ENCODE data around the gene PEPD.

PEPD gene

DNA sequence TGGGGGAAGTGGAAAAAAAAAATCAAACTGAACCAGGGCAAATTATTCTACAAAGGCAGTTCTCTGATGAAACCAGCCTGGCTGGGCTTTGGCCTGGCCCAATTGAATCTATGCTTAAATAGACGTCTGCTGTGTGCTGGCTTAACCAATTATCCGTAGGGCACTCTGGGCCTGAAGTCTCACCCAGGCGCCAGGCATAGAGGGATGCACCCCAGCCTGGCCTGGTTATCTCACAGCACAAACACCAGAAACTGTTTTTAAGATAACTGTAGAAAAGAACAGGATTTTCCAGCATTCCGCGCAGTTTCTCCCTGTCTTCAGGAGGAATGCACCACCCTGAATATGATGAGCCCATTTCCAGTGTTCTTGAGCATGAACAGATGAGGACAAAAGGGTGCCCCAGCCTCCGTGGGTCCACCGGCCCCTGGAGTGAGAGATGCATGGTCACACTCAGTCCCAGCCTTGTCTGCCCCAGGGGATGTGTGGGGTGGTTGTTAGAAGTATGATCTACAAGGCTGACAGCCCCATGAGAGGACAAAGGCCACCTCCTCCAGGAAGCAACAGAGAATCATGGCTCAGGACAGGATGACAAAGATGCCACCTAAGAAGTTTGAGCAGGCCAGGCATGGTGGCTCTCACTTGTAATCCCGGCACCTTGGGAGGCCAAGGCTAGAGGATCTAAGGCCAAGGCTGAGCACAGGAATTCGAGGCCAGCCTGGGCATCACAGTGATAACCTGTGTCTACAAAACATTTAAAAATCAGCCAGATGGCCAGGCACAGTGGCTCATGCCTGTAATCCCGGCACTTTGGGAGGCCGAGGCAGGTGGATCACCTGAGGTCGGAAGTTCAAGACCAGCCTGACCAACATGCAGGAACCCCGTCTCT is 50.2 kb downstream of the PEPD start:
- FAIRE-seq, result no peak

DNA sequence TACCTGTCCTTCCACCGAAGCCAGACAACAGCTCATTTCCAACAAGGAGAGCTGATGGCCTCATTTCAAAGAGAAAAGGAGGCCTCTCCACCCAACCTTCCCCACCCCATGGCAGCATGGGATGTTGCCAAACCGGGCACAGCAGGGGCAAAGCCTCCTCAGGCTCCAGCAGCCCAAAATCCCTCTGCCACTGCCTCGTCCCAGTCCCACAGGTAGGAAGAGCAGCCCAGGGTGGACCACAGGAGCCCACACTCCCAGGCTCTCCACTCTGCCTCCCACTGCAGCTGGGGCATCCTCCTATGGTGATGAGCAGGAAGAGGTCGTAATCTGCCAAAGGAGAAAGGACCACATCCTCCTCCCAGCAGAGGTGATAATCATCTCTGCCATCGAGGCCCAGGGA is 50.9 kb downstream of the PEPD start:
- FAIRE-seq, result no peak

DNA sequence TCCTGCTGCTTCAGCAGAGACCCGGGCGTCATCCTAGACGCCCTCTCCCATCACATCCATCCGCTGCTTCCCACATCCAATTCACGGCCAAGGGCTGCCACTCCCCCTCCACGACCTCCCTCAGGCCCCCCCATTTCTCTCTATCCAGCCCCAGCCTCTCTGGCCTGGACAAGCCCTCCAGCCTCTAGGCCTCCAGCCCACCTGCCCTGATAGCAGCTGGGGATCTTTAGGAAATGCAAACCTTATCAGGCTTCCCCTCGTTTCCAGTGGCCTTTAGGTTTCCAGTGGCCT is 51.6 kb downstream of the PEPD start:
- no peak for FAIRE-seq

DNA sequence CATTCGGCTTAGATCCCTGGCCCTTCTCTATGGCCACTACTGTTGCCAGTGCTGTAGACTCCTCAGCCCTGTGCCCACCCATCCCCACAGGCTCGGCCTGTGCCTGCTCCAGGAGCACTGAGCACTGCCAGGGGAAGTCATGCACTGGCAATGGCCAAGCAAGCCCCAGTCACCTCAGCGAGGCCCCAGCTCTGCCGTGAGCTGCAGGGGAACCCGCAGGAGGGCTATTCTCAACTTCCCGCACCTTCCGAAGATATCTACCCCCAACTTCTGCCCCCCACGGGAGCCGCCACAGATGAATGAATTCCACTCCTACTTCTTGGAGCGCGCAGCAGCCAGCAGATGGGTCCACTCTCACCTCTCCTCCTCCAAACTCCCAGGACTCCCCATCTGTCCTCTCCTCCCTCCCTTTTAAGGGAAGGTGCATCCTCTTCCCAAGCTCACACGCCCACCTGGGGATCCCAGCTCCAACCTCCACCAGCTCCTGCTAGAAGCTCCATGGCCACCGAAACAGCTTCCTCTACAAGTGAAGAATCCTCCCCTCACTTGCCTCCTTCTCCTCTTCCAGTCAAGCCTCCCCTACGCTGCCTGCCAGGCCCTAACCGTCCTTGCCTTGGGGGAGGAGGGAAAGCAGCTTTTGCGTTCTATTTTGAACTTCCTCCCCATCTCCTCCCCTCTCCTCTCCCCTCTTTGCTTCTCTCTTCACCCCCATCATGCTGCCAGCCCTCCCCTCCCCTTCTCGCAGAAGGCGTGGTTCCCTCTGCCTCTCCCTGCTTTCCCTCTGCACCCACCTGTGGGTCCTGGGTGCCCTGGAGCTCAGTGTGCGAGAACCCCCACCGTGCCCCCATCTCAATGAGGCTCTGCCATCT is 52.2 kb downstream of the PEPD start:
- no peak for FAIRE-seq

DNA sequence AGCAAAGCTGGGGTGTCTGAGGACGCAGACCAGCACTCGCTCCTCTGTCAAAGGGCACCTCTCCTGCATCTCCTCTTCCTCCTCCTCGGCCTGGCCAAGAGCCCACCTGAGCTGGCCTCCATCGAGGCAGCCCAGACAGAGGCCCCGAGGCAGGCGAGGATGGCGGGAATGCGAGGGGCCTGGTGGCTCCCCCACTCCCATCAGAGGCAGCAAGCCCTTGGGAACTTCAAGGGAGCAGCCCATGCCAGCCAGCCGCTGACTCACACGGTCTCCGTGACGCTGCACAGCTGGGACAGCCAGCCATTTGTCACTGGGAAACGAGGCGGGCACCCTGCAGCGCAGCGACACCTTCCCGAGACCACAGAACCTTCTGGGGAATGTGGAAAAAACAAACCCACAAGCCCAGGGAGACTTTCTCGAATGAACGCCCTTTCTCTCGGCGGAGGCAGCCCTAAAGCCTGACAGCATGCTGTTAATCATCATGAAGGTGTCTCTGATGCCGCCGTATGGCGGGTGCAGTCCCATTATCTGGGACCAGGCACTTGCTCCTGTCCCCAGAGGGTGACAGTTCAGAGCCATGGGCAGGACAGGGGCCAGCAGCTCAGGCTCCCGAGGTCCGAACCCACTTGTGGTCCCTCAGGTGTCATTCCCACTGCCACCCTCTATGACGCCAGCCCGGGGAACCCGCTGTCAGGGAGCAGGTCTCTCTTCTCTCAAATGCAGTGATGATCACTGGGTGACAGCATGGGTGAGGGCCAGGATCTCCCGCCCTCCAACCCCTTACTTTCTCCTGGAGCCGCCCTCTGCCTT is 53.0 kb downstream of the PEPD start:
- FAIRE-seq, result no peak

DNA sequence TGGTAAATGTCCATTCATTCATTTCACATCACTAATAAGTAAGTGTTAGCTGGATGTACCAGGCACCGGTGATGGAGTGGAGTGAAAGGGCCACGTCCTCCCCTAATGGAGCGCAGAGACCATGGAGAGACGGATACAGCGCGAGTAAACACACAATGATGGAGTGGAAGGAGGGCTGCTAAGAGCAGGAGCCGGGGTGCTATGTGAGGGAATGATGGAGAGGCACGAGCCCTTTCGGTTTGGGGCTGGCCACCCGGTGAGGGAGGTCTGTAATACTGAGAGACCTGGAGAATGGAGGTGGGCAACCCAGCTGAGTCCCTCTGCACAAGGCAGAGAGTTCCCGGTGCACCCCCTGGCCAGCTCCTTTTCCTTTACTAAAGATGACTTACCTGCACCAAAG is 53.7 kb downstream of the PEPD start:
- no peak for FAIRE-seq

DNA sequence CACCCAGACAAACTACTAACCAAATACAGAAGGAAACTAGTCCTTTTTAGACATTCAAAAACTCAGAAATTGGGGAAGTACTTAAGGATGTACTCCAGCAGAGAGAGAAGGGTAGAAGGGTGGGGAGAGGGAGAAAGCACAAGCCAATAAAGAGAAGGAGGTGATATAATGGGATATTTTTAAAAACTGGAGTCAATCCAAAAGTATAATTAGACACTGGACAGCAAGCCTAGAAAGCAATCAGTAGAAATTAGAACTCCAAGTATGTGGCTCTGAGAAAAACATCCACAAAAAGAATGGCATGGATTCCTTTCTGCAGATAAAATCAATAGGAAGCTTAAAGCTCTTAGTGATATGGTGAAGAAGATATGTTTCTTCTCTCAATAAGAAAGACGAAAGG is 55.8 kb downstream of the PEPD start:
- no peak for FAIRE-seq

DNA sequence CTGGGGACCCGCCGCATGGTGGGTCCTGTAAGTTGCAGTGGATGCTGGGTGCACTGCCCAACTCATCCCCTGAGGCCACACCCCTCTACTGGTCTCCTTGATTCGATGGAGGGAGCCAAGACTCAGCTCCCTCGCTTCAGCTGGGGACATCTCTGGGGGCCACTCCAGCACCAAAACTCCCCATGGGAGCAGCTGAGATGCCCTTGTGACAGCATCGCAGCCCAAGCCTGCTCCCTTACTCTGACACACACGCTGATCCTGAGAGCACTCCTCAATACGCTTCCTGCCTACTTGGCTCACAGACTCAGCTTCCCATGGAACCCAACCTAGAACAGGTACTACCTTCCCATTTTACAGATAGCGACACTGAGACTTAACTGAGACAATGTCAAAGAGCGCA is 56.2 kb downstream of the PEPD start:
- FAIRE-seq, result no peak

DNA sequence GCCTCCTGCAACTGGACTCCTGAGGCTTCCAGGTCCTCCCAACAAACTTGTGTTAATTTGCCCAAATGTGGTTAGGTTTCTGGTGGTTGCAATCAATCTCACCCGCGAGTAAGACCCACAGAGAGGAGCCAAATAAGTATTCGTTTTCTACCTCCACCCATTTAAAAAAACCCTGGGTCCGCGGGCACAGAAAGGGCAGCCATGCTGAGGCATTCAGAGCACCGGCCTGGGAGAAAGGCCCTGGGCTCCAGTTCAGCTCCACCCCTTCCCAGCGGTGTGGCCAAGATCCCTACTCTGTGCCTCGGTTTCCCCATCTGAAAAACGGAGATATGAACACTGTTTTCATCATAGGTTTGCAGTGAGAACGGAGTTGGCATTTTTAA is 56.9 kb downstream of the PEPD start:
- FAIRE-seq, result no peak

DNA sequence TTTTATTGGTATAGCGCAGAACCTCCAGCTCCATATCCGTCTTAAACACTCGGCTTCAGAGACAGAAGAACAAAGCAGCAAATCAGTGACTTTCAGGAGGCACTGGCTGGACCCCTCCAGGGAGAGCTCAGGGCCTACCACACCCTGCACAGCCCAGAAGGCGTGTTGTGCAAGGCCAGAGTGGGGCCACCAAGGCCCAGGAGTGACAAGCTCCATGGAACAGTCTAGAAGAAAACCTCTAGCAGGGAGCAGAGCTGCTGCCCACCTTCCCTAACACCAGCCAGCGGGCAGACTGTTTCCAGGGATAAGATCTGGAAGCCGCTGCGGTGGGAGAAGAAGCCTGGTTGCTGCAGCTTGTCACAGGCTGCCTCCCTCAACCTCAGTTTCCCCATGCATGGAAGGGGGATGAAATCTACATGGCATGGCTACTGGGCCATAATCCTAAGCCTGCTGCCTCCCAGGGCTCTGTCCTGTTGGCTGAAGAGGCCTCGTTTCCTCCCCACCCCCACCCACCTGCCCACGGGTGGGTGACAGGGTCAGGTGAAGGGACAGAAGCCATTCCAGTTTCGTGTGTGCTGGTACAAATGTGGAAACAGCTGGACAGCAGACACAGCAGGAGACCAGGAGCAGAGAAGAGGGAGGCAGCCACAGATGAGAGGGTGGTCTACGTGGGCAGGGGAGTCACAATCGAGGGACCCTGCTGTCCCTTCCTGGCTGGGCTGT is 57.4 kb downstream of the PEPD start:
- no peak for FAIRE-seq

DNA sequence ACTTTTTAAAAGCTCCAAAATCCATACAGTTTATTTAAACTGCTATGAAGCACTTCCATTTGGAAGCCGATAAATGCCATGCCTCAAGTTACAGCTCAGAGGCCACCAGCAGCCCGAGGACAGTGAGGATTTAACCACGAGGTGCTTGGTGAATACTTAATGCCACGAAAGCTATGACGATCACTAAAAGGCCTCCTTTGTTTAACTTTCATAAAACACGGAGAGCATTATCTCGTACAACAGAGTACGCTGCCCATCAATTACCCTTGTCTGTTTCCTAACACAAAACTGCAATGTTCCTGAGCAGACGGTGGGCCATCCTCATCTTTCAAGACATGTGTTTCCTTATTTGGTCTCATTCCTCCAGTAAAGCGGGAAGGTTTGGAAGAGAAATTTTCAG is 58.4 kb downstream of the PEPD start:
- no peak for FAIRE-seq

DNA sequence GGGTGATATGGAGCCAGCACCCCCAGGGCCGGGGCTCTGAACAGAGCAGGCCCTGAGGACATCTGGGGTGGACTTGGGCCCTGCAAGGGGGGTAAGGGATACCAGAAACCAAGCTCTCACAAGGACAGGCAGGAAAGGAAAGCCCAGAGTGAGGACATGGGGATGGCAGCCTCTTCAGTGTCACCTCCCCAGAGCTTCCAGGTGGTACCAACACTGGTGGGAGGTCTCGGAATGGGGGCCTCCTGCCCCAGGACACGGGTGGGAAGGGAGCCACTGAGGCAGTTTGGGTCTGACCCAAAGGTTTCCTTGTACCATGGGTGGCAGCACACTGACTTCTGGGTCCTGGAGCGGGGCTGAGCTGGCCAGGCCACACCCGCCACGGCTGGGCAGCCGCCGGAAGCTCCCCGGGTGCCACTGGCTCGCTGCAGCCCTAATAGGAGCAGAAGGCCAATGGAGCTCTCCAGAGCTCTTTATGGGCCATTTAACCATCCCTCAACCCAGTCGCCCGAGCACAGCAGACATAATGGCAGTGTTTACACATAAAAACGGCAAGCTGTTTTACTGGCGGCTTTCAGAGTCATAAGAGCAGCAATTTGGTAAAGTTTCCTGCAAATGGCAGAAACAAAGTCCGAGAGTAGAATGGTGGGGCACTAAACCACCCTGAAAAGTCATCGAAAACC is 59.3 kb downstream of the PEPD start:
- FAIRE-seq, result no peak

DNA sequence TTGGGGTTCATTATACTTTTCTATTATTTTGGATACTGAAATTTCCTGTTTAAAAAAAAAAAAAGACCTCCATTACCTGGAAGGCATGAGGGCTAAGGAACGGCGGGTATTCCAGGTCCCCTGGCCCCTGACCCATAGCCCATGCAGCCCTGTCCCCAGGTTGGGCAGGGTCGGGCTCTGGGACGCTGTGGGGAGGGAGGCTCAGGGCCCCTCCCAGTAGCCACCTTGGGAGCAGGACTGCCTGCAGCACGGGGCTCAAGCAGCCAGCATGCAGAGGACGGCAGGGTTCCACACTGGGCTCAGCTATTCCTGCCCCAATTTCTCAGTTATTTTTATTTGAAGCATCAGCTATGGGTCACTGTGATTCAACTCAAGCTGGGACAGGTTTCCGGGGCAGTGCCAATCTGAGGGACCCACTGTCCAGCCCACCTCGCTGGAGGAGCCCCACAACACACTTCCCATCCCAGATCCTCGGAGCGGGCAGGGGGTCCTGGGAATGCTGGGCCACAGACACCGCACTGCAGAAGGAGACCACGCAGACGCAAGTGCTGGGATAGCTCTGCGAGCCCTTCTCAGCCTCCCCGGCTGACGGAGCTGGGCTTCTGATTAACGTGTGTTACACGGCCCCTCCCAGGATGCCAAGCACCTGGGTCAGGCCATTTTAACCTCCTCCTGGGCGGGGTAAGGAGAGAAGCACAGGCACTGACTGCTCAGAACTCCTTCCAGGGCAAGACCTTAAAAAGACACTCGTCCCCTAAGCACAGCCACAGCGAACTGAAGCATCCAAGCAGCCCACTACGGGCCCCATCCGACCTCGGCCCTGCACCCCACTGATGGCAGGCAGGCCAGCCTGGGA is 60.1 kb downstream of the PEPD start:
- FAIRE-seq, result no peak

DNA sequence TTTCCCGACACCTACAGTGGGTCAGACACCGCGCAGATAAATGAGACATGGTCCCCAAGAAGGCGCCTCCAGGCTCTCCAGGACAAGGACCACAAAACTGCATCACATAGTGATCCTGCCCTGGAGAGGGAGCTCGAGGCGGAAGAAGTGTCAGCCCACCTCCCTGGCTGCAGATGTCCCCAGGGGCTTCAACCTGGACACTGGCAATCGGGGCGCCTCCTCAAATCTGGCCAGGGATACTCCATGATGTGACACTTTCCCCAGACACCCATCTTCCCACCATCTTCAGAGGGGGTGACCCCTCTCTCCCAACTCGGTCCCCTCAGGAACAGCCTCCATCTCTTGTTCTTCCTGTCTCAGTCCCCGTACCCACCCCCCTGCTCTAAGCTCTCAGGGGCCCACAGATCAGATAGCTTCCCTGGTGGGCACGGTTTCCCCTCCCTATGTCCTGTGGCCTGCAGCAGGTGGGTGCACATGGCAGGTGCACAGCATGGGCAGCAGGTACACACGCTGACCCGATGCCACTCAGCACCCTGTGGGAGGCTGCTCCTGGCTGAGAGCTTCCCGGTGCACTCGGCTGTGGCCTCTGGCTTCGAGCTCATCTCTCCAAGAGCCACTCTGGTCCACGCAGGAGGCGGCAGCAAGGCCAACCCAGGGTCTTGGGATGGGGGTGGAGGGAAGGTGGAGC is 61.2 kb downstream of the PEPD start:
- no peak for FAIRE-seq

DNA sequence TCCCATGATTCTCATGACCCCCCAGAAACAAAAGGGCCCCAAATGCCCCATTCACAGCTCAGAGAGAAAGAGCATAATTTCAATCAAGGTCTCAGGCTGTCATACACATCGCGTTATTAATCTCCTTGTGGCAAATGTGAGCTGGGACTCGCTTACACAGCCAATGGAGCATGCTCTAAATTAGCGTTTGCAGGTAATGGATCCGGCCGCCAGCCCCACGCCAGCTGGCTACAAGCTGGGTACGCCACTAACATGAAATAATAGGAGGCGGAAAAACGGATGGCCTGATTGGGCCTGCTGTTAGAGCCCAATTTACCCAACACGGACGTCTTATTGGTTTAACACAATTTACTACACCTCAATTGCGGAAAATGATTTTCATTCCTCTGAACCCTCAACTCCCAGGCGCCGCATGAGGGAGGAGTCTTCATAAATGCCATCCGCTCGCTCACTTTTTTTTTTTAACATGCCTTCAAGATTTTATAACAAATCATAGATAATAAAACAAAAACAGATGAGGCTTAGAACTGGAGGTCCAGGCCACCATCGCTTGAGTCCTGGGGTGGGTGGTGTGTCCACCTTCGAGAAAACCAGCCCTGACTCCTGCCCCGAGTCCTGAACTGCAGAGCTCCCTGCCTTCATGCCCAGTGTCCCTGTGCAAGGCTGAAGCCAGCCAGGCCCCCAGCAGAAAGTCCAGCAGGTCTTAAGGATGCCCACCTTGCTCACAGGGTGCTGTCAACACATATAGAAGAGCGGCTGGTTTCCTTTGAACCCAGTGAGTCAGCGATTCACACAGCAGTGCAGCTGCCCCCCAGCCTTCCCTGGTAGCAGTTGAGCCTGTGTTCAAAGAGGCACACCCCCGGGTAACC is 62.1 kb downstream of the PEPD start:
- no peak for FAIRE-seq

DNA sequence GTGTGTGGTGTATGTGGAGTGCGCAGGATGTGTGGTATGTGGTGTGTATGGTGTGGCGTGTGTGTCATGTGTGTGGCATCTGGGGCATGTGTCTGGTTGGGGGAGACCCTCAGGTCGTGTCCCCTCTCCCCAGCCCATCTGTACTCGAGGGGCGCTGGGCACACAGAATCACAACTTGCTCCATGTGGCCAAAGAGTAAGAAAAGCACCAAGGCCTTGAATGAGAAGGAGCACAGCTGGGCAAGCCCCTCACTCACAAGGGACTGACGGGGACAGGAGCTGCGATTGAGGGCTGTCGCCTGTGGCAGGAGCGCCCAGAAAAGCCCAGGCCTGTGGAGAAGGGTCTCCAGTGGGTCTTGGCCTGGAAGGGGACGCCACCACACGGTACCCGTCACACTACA is 62.8 kb downstream of the PEPD start:
- FAIRE-seq, result no peak

DNA sequence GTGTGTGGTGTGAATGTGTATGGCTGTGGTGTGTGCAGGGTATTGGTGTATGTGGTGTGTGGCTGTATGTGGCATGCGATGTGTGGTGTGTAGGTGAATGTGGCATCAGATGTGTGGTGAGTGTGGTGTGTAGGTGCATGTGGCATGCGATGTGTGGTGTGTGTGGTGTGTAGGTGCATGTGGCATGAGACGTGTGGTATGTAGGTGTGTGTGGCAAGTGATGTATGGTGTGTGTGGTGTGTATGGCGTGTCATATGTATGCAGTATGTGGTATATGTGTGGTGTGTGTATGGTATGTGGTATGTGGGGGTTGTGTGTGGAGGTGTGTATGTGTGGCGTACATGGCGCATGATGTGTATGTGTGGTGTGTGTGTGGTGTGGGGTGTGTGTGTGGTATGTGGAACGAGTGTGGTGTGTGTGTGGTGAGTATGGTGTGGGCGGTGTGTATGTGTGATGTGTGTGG is 63.4 kb downstream of the PEPD start:
- no peak for FAIRE-seq

DNA sequence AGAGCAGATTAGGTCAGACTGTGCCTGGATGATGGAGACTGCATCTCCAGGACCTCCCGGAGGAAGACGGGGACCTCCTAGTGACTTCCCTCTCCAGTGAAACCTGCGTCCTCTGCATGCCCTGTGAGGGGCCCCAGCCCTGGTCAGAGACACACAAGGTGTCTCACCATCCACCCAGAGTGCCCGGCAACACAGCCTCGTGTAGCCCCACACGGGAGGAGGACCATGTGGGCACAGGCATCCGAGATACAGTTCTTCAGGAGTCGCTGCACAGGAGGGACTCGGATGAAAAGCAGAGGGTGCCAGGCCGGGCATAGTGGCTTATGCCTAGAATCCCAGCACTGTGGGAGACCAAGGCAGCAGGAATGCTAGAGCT is 64.8 kb downstream of the PEPD start:
- FAIRE-seq, result no peak

DNA sequence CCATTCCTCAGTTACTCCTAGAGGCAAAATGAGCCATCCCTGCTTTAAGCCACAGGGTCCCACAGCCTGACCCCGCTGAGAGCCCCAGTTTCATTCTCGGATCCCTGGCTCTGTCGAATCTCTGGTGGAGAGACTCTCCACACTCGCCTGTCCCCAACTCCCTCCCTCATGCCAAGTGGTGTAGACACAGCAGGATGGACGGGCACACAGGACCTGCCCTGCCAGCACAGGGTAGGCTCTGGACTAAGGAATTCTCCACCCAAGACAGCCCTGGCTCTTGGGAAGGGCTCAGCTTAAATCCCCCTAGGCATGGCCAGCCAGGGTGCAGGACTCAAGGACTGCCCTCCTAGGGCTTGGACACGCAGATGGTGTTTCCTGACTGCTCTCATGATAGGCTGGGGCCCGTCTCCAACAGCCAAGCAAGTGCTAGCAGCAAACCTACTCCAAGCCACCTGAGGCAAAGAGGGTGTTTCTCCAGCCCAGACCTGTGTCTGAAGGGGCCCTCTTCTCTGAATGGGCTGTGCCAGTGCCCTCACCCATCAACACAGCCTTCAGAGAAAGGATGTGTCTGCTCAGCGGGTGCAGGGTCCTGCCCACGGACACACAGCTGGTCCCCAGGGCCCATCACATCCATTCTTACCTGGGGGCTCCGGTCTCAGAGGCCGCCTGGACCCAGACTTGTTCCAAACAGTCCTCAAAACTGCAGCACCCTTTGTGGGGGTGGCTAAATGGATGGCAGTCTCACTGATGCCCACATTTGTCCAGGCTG is 65.3 kb downstream of the PEPD start:
- no peak for FAIRE-seq

Data from endometrium (tissue), 2 donors.